Measurements from ENCODE around the gene GANAB. TPM values are rescaled to one million over a fixed set of nuclear protein-coding genes. Genes with fewer than 3 reads are reported as not detected.
"Not testable (repeated sequence)": the region's sequence is repeated elsewhere in the genome, so short reads cannot be mapped to it uniquely, and the experiment has no call there.

Gene GANAB
- total RNA-seq (2021) (475 and 489 TPM in 2 replicates), Bru-seq, nascent RNA (percentile 88 among the genes with signal in this experiment), BruChase-seq, experiment 1, labeled RNA remaining after a 2-hour chase (percentile 95 among the genes with signal in this experiment), BruChase-seq, experiment 2, labeled RNA remaining after a 6-hour chase (percentile 98 among the genes with signal in this experiment)
- long read RNA-seq, transcript GANAB-202 (24 exons, 3,608 nt): major isoform, 105 of 300 reads
- long read RNA-seq, transcript GANAB-201 (25 exons, 3,906 nt): minor isoform, 10 of 300 reads
- long read RNA-seq, partial matches to known transcripts: 92 of 300 reads
- long read RNA-seq, other reads (novel, unspliced or antisense): 87 of 300 reads

DNA sequence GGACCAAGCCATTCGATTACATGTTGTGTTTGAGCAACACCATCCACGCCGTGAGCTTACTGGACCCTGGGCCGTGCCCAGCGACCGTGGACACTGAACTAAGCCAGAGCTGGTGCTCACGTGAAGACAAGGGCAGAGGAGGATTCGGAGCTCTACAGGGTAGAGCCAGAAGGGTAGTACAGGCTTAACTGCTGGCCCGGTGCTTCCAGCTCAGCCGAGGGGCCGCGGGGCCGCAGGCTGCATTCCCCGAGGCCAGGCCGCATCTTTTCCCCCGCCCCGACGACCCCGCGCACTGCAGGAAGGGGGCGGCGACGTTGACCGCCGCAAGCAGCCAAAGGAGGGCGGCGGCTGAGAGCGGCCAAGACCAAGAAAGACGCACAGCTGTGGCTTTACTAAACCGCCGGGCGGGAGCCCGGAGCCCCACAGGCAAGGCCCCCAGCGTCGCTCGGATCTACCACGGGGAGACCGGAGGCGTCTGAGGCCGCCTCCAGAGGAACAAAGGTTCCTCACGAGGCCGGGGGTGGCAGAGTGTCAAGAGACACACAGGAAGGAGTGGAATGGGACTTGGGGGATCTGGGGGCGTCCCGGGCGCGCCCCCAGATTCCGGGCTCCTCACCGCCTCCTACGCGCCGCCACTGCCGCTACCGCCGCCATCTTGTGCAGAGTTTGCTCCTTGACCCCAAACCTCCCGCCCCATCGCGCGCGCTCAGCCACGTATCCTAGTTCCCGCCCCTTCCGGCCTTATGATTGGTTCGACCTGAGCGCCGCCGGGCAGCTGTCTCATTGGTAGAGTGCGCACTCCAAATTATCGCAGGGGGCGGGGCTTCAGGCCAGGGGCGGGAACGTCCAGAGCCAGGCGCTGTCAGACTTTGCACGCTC lies at the start of gene GANAB:
GANAB (minus strand) TSS at position 668 of the 879 bp plus-strand sequence; CDS start at position 654, 14 bp downstream.
- Histone ChIP-seq H3K4me3 (ENCODE audit: low read depth, low read length, poor library complexity, severe bottlenecking) (peak within 1 kb of the TSS; percentile 96), H3K36me3 (ENCODE audit: insufficient read depth, low read length, poor library complexity, severe bottlenecking) (peaks cover 47% of the 10 kb centered on the region), H3K27ac (ENCODE audit: low read depth, low read length, poor library complexity, severe bottlenecking) (peak within 1 kb of the TSS; percentile 97), H3K4me1 (ENCODE audit: insufficient read depth, low read length, poor library complexity, severe bottlenecking) (peaks cover 8% of the 10 kb centered on the region), H3K9me3 (ENCODE audit: low read depth, low read length, poor library complexity, severe bottlenecking) (no peaks in the 10 kb centered on the region), H3K27me3 (replicated peaks; ENCODE audit: insufficient read depth, low read depth, low read length, poor library complexity) (no peaks in the 10 kb centered on the region)
- intact Hi-C loops (cut with micrococcal nuclease; ENCODE audit: unreplicated experiment): no loop called here
- peak; percentile 100 for DNase-seq (ENCODE audit: low spot score)
- ChIA-PET POLR2A (ENCODE audit: low non-redundant PET) (interaction anchor here (0.6 kb wide), 1 partner anchor 18 kb away, joined by 9 read pairs; no protein-coding TSS in a partner anchor), CTCF (interaction anchor here (0.6 kb wide), 2 partner anchors 101 to 1507 kb away, joined by 3 to 11 read pairs; no protein-coding TSS in a partner anchor)
- no TSS peak for BruUV-seq (replicated peaks)
- TF ChIP-seq EZH2 (IDR thresholded peaks at IDR 0.05; ENCODE audit: borderline replicate concordance, low read depth, low read length, poor library complexity, severe bottlenecking): no peak

- H3K4me1 ChIP-seq (ENCODE audit: insufficient read depth, low read length, poor library complexity, severe bottlenecking): peaks cover 5% of the 10 kb centered on the region
- intact Hi-C loops (cut with micrococcal nuclease; ENCODE audit: unreplicated experiment): loop anchor here (1.0 kb wide), 1 partner anchor 299 kb away; no protein-coding TSS in a partner anchor
- POLR2A ChIA-PET (ENCODE audit: low non-redundant PET): no interaction called here
Measured at GRCh38 chr11:62694455-62695167, 48.2 kb upstream of the GANAB start.

GRCh38 chr11:62693624-62694023 lies 47.2 kb upstream of the GANAB start:
- H3K9me3 ChIP-seq (ENCODE audit: low read depth, low read length, poor library complexity, severe bottlenecking); H3K27me3 ChIP-seq (replicated peaks; ENCODE audit: insufficient read depth, low read depth, low read length, poor library complexity); H3K4me3 ChIP-seq (ENCODE audit: low read depth, low read length, poor library complexity, severe bottlenecking); DNase-seq (ENCODE audit: low spot score); H3K27ac ChIP-seq (ENCODE audit: low read depth, low read length, poor library complexity, severe bottlenecking); BruUV-seq (replicated peaks); POLR2A ChIA-PET (ENCODE audit: low non-redundant PET): not testable (repeated sequence)
- CTCF ChIA-PET: interaction anchor here (0.5 to 2.0 kb wide), 5 partner anchors 13 to 299 kb away, joined by 3 to 11 read pairs (median 6); no protein-coding TSS in a partner anchor
- intact Hi-C loops (cut with micrococcal nuclease; ENCODE audit: unreplicated experiment): loop anchor here (1.0 kb wide), 1 partner anchor 298 kb away; no protein-coding TSS in a partner anchor
- Histone ChIP-seq H3K36me3 (ENCODE audit: insufficient read depth, low read length, poor library complexity, severe bottlenecking) (peaks cover 39% of the 10 kb centered on the region), H3K4me1 (ENCODE audit: insufficient read depth, low read length, poor library complexity, severe bottlenecking) (peaks cover 12% of the 10 kb centered on the region)

More at GRCh38 chr11:62694455-62695167, 48.2 kb upstream of the GANAB start:
- H3K9me3 ChIP-seq (ENCODE audit: low read depth, low read length, poor library complexity, severe bottlenecking): no peaks in the 10 kb centered on the region
- BruUV-seq (replicated peaks): no TSS peak
- CTCF ChIA-PET: interaction anchor here (0.5 to 2.0 kb wide), 7 partner anchors 14 to 356 kb away, joined by 3 to 11 read pairs (median 5); no protein-coding TSS in a partner anchor
- TF ChIP-seq EZH2 (IDR thresholded peaks at IDR 0.05; ENCODE audit: borderline replicate concordance, low read depth, low read length, poor library complexity, severe bottlenecking): no peak
- TF ChIP-seq, protein P1, sequence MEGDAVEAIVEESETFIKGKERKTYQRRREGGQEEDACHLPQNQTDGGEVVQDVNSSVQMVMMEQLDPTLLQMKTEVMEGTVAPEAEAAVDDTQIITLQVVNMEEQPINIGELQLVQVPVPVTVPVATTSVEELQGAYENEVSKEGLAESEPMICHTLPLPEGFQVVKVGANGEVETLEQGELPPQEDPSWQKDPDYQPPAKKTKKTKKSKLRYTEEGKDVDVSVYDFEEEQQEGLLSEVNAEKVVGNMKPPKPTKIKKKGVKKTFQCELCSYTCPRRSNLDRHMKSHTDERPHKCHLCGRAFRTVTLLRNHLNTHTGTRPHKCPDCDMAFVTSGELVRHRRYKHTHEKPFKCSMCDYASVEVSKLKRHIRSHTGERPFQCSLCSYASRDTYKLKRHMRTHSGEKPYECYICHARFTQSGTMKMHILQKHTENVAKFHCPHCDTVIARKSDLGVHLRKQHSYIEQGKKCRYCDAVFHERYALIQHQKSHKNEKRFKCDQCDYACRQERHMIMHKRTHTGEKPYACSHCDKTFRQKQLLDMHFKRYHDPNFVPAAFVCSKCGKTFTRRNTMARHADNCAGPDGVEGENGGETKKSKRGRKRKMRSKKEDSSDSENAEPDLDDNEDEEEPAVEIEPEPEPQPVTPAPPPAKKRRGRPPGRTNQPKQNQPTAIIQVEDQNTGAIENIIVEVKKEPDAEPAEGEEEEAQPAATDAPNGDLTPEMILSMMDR (conservative IDR thresholded peaks at IDR 0.05; ENCODE audit: low read depth, low read length): peak; percentile 98
- peak; percentile 91 for DNase-seq (ENCODE audit: low spot score)
- no peaks in the 10 kb centered on the region for H3K27me3 ChIP-seq (replicated peaks; ENCODE audit: insufficient read depth, low read depth, low read length, poor library complexity)
- H3K4me3 ChIP-seq (ENCODE audit: low read depth, low read length, poor library complexity, severe bottlenecking): no peak overlapping the region
- H3K27ac ChIP-seq (ENCODE audit: low read depth, low read length, poor library complexity, severe bottlenecking): peak overlapping the region; percentile 4
- peaks cover 39% of the 10 kb centered on the region for H3K36me3 ChIP-seq (ENCODE audit: insufficient read depth, low read length, poor library complexity, severe bottlenecking)

Data from A673 (cell line).